ENCODE data around the gene MRTFA.

- TF ChIP-seq CTCF (IDR thresholded peaks at IDR 0.05; ENCODE audit: insufficient read depth, low read length, poor library complexity, severe bottlenecking) = no peak
- no peak for TF ChIP-seq EZH2phosphoT487 (conservative IDR thresholded peaks at IDR 0.05; ENCODE audit: low read length)
Measured at GRCh38 chr22:40651057-40651456, 14.5 kb upstream of the MRTFA start.

All from SU-DHL-6 (cell line).